GM20000 (cell line): Measurements from ENCODE around the gene DUS1L.

Experiments used
- DNase-seq: peaks from one replicate; pipeline ENCODE4 v3.0.0; 2012; ENCODE audit warnings: low spot score
- TF ChIP-seq, protein P1 (sequence below): IDR thresholded peaks from 2 replicates; pipeline ENCODE4 v1.5.1; 2012; ENCODE audit warnings: mild to moderate bottlenecking, control low read depth; ENCODE audit errors: extremely low read depth, missing control alignments

Gene DUS1L

DNA sequence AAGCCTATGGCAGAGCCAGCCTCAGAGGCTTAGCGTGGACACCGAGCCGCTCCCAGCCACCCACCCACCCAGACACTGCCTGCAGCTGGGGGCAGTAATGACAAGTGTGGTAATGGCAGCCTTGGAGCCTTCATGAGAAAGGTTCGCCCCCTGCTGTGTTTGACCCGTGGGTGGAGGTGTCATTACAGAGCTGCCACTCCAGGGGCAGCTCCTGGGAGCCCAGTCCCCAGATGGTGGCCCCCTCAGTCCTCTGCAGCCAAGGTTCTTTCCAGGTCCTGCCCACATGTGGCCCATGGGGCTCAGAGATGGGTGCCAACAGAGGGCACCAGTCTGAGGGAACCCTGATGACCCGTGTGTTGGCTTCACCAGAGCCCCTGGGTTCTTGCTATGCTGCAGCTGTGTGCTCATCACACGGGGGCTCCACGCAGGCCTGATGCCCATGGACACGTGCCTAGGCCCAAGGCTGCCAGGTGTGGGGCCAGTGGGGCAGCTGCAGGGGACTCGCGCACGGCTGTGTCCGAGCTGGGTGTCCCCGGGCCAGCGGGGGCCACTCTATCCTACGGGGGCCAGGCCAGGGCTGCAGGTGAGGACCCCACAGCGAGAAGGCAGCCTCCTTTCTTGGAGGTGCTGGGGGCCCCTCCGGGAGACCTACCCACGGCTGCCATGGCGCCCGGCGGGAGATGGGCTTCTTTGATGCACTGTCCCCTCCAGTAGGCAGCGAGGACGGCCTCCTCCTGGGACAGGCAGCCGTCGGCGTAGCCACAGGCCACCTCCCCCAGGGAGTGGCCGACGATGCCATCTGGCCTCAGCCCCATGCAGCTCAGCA lies 24.3 kb upstream of the DUS1L start:
- no peak for DNase-seq
- TF ChIP-seq, protein P1, sequence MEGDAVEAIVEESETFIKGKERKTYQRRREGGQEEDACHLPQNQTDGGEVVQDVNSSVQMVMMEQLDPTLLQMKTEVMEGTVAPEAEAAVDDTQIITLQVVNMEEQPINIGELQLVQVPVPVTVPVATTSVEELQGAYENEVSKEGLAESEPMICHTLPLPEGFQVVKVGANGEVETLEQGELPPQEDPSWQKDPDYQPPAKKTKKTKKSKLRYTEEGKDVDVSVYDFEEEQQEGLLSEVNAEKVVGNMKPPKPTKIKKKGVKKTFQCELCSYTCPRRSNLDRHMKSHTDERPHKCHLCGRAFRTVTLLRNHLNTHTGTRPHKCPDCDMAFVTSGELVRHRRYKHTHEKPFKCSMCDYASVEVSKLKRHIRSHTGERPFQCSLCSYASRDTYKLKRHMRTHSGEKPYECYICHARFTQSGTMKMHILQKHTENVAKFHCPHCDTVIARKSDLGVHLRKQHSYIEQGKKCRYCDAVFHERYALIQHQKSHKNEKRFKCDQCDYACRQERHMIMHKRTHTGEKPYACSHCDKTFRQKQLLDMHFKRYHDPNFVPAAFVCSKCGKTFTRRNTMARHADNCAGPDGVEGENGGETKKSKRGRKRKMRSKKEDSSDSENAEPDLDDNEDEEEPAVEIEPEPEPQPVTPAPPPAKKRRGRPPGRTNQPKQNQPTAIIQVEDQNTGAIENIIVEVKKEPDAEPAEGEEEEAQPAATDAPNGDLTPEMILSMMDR = no peak

GRCh38 chr17:82088838-82089722 lies 23.5 kb upstream of the DUS1L start:
- TF ChIP-seq, protein P1 = no peak
- DNase-seq = no peak

GRCh38 chr17:82087961-82088837 lies 22.6 kb upstream of the DUS1L start:
- DNase-seq = no peak
- TF ChIP-seq, protein P1 = no peak

- TF ChIP-seq, protein P1 = no peak
- DNase-seq = no peak
Measured at GRCh38 chr17:82086941-82087906, 21.6 kb upstream of the DUS1L start.

- TF ChIP-seq, protein P1 = no peak
- no peak for DNase-seq
Measured at GRCh38 chr17:82085931-82086764, 20.5 kb upstream of the DUS1L start.
